Fibroblast of the conjunctiva (primary cell): ENCODE measurements around the gene TEAD2.
"Not testable (repeated sequence)": the region's sequence is repeated elsewhere in the genome, so short reads cannot be mapped to it uniquely, and the experiment has no call there.

ENCODE experiments used
- DNase-seq: peaks from one replicate; pipeline ENCODE4 v3.0.0-alpha.2; 2010; ENCODE audit warnings: low read depth

Gene TEAD2

GRCh38 chr19:49347191-49347590 lies 15.0 kb downstream of the TEAD2 start:
- no peak for DNase-seq

- DNase-seq: no peak
These were observed 17.5 kb downstream of the TEAD2 start for GRCh38 chr19:49344505-49345423.

- DNase-seq: no peak
These were observed 19.1 kb downstream of the TEAD2 start for GRCh38 chr19:49343123-49343522.

GRCh38 chr19:49342291-49342721 lies 19.9 kb downstream of the TEAD2 start:
- DNase-seq: no peak

- no peak for DNase-seq
These were observed 21.1 kb downstream of the TEAD2 start for GRCh38 chr19:49340865-49341718.

GRCh38 chr19:49340069-49340864 lies 21.9 kb downstream of the TEAD2 start:
- no peak for DNase-seq

- DNase-seq: peak; percentile 75
These were observed 22.7 kb downstream of the TEAD2 start for GRCh38 chr19:49339301-49340068.

- DNase-seq: no peak
These were observed 23.4 kb downstream of the TEAD2 start for GRCh38 chr19:49338691-49339300.

- no peak for DNase-seq
These were observed 24.1 kb downstream of the TEAD2 start for GRCh38 chr19:49338023-49338677.

- DNase-seq: no peak
These were observed 24.8 kb downstream of the TEAD2 start for GRCh38 chr19:49337267-49338022.

- DNase-seq: no peak
These were observed 25.5 kb downstream of the TEAD2 start for GRCh38 chr19:49336482-49337266.

GRCh38 chr19:49335784-49336481 lies 26.3 kb downstream of the TEAD2 start:
- DNase-seq: no peak

- no peak for DNase-seq
These were observed 27.0 kb downstream of the TEAD2 start, which contains the start of gene CD37 for GRCh38 chr19:49335071-49335783. Gene CD37, plus strand, starts transcription at chr19:49335406. Its CDS starts 135 bp downstream, at chr19:49335541.

- no peak for DNase-seq
These were observed 28.4 kb downstream of the TEAD2 start for GRCh38 chr19:49333811-49334288.

GRCh38 chr19:49333418-49333805 lies 28.8 kb downstream of the TEAD2 start:
- no peak for DNase-seq

GRCh38 chr19:49332691-49333417 lies 29.4 kb downstream of the TEAD2 start:
- DNase-seq: not testable (repeated sequence)
